HepG2 (cell line): ENCODE data around the gene CAPN6. TPM values are rescaled to one million over a fixed set of nuclear protein-coding genes. Genes with fewer than 3 reads are reported as not detected.

Experiments
- ATAC-seq: fragments of 200-7000 bp; cut with Tn5 transposase; 3 replicates; pipeline ENCODE4 v1.9.1; 2020; ENCODE audit warnings: mild to moderate bottlenecking, moderate library complexity
- BruUV-seq: library from RNA; stranded (reverse); fragments of 400-500 nt; replicated peaks from 2 replicates; lab custom pipeline; 2021; lab: Mats Ljungman, UMichigan
- CTCF ChIA-PET: fragments of 300-600 bp; formaldehyde crosslinking; extraction: SDS; loops from one replicate; lab custom pipeline; 2021; ENCODE audit warnings: low total read pairs, inconsistent platforms, low intra/inter-chr PET ratio; lab: Yijun Ruan, JAX
- POLR2A ChIA-PET: fragments of 350-600 bp; sonication (Branson Sonifier 250); formaldehyde crosslinking; loops from one replicate; lab custom pipeline; 2020; ENCODE audit warnings: antibody characterized with exemption, inconsistent platforms; lab: Yijun Ruan, JAX
- DNase-seq: peaks from one replicate; pipeline ENCODE4 v3.0.0-alpha.2; 2015; ENCODE audit warnings: low spot score
- FAIRE-seq: peaks from 3 replicates; lab custom pipeline; 2011; peaks lifted over from hg19 to GRCh38; lab: Jason Lieb, UNC
- H2AFZ ChIP-seq: one replicate; pipeline ENCODE4 v1.6.1; 2011; ENCODE audit warnings: low read length, inconsistent platforms
- H3K27ac ChIP-seq: fragments of 300-600 bp; 3 replicates; pipeline ENCODE4 v1.8.0; 2011; ENCODE audit warnings: mixed run types, mild to moderate bottlenecking, mixed read lengths, low read length, inconsistent platforms; ENCODE audit not compliant: insufficient read depth; ENCODE audit errors: extremely low read length
- H3K27me3 ChIP-seq, 2 experiments: fragments of 200-600 bp in 1 of 2; 2 replicates in 1 of 2; 3 replicates in 1 of 2; pipeline versions ENCODE4 v1.6.0 to v1.8.0; 2011; ENCODE audit warnings: low read length in 2 of 2, mild to moderate bottlenecking in 2 of 2, moderate library complexity in 2 of 2, inconsistent platforms in 1 of 2; ENCODE audit not compliant: insufficient read depth in 2 of 2, control insufficient read depth in 1 of 2
- H3K36me3 ChIP-seq, 2 experiments: fragments of 200-600 bp in 1 of 2; replicated peaks in 1 of 2; 2 replicates in 1 of 2; 3 replicates in 1 of 2; pipeline versions ENCODE4 v1.5.1 to v1.8.0; 2011; ENCODE audit warnings: low read length in 2 of 2, inconsistent platforms in 1 of 2; ENCODE audit not compliant: insufficient read depth in 2 of 2, control insufficient read depth in 1 of 2
- H3K4me1 ChIP-seq: 2 replicates; pipeline ENCODE4 v1.5.1; 2012; ENCODE audit warnings: low read length, inconsistent platforms; ENCODE audit not compliant: insufficient read depth
- H3K4me2 ChIP-seq: 2 replicates; pipeline ENCODE4 v1.6.0; 2011; ENCODE audit warnings: low read depth, low read length, inconsistent platforms
- H3K4me3 ChIP-seq, 3 experiments: fragments of 200-600 bp in 1 of 3; sonication (generic), shearing (Covaris generic) in 1 of 3; replicated peaks in 1 of 3; 2 replicates each; pipeline ENCODE4 v1.5.1; 2011 to 2016; ENCODE audit warnings: low read length in 3 of 3, inconsistent platforms in 2 of 3, low read depth in 2 of 3, mild to moderate bottlenecking in 2 of 3, control low read depth in 1 of 3, mixed read lengths in 1 of 3; ENCODE audit not compliant: insufficient read depth in 1 of 3
- H3K79me2 ChIP-seq: one replicate; pipeline ENCODE4 v1.6.1; 2011; ENCODE audit warnings: low read length, inconsistent platforms; ENCODE audit not compliant: insufficient read depth
- H3K9ac ChIP-seq: 2 replicates; pipeline ENCODE4 v1.6.0; 2011; ENCODE audit warnings: mild to moderate bottlenecking, low read depth, low read length, inconsistent platforms; ENCODE audit not compliant: insufficient read depth
- H3K9me3 ChIP-seq: 2 replicates; pipeline ENCODE4 v1.5.1; 2012; ENCODE audit warnings: mild to moderate bottlenecking, low read length
- H4K20me1 ChIP-seq: 2 replicates; pipeline ENCODE4 v1.6.0; 2011; ENCODE audit warnings: inconsistent platforms, mild to moderate bottlenecking, low read length, moderate library complexity; ENCODE audit not compliant: insufficient read depth
- ARNT2 ChIP-seq: sonication (generic); formaldehyde crosslinking; IDR thresholded peaks from 2 replicates; pipeline ENCODE4 v1.8.0; 2022; ENCODE audit warnings: mild to moderate bottlenecking, low read depth, missing genetic modification reagents, moderate library complexity
- ASH2L ChIP-seq: fragments of 300-600, 200-600 bp; sonication (generic); IDR thresholded peaks from 2 replicates; pipeline ENCODE4 v1.7.0; 2017; ENCODE audit warnings: low read depth, mild to moderate bottlenecking, moderate library complexity, mixed read lengths, low read length; ENCODE audit not compliant: insufficient read length
- BRCA1 ChIP-seq: sonication (generic); formaldehyde crosslinking; IDR thresholded peaks from 2 replicates; pipeline ENCODE4 v1.4.0; 2020; ENCODE audit warnings: missing genetic modification reagents
- ELF3 ChIP-seq: IDR thresholded peaks from 2 replicates; pipeline ENCODE4 v1.6.1; 2016; ENCODE audit warnings: missing genetic modification reagents, missing compliant biosample characterization
- HNF1A ChIP-seq, 2 experiments: sonication (generic) in 1 of 2; formaldehyde crosslinking in 1 of 2; IDR thresholded peaks; 2 replicates each; pipeline versions ENCODE4 v1.4.0 to v1.6.1; 2016 to 2020; ENCODE audit warnings: borderline replicate concordance in 1 of 2, low read depth in 1 of 2, mild to moderate bottlenecking in 1 of 2, missing genetic modification reagents in 1 of 2
- MAFK ChIP-seq, 2 experiments: IDR thresholded peaks in 1 of 2; conservative IDR thresholded peaks in 1 of 2; 2 replicates each; pipeline ENCODE4 v1.6.1; 2011; ENCODE audit warnings: improper control_type of control experiment in 2 of 2, low read length in 2 of 2
- MIXL1 ChIP-seq: IDR thresholded peaks from 2 replicates; pipeline ENCODE4 v1.6.1; 2016
- MXD1 ChIP-seq: sonication (generic); formaldehyde crosslinking; IDR thresholded peaks from 2 replicates; pipeline ENCODE4 v1.4.0; 2020; ENCODE audit warnings: mild to moderate bottlenecking, missing genetic modification reagents
- RFXANK ChIP-seq: IDR thresholded peaks from 2 replicates; pipeline ENCODE4 v1.6.1; 2016
- SP140L ChIP-seq: sonication (generic); formaldehyde crosslinking; IDR thresholded peaks from 2 replicates; pipeline ENCODE4 v1.4.0; 2020; ENCODE audit warnings: missing genetic modification reagents, borderline replicate concordance
- THAP8 ChIP-seq: sonication (generic); formaldehyde crosslinking; IDR thresholded peaks from 2 replicates; pipeline ENCODE4 v1.5.1; 2020; ENCODE audit warnings: missing genetic modification reagents, mild to moderate bottlenecking, borderline replicate concordance
- ZBTB39 ChIP-seq: sonication (generic); formaldehyde crosslinking; IDR thresholded peaks from 2 replicates; pipeline ENCODE4 v1.5.0; 2020; ENCODE audit warnings: missing genetic modification reagents
- ZC3H13 ChIP-seq: sonication (generic); formaldehyde crosslinking; IDR thresholded peaks from 2 replicates; pipeline ENCODE4 v1.8.1; 2023; ENCODE audit warnings: mild to moderate bottlenecking, missing genetic modification reagents, moderate library complexity
- ZNF234 ChIP-seq: sonication (generic); formaldehyde crosslinking; conservative IDR thresholded peaks from 2 replicates; pipeline ENCODE4 v1.5.1; 2020; ENCODE audit warnings: mild to moderate bottlenecking, missing genetic modification reagents
- ZNF282 ChIP-seq: fragments of 450-650 bp; IDR thresholded peaks from 2 replicates; pipeline ENCODE4 v1.6.1; 2018; ENCODE audit not compliant: partially characterized antibody
- ZNF34 ChIP-seq: sonication (generic); formaldehyde crosslinking; IDR thresholded peaks from 2 replicates; pipeline ENCODE4 v1.4.0; 2020; ENCODE audit warnings: mild to moderate bottlenecking, missing genetic modification reagents, borderline replicate concordance
- WGBS: methylation state at CpG from one replicate; pipeline ENCODE4 v1.1.6; 2017; ENCODE audit warnings: low lambda C conversion rate; 5-methylcytosine and 5-hydroxymethylcytosine counted together
- in situ Hi-C: cut with HindIII; loops from 2 replicates; pipeline ENCODE4 v1.10.0; 2017; ENCODE audit warnings: low pct_unique_long_range_greater_than_20kb; ENCODE audit not compliant: extremely low pct_ligation_motif_present
- intact Hi-C: fragments of 100-400 bp; cut with micrococcal nuclease; formaldehyde crosslinking; loops from one replicate; pipeline ENCODE4 v1.10.0; 2022; ENCODE audit not compliant: unreplicated experiment
- polyA plus RNA-seq, 8 experiments: library from polyadenylated mRNA; depleted of rRNA in 3 of 8; stranded (reverse) in 7 of 8; unstranded in 1 of 8; fragments of >200 nt; fragmentation: Illumina TruSeq in 4 of 8; extraction: Trizol in 4 of 8; gene quantifications; 2 replicates each; pipeline versions ENCODE4 v1.2.1 to v1.2.3, GENCODE V29; 2011 to 2016; ENCODE audit warnings: low read depth in 4 of 8, missing spikeins in 1 of 8, mixed read lengths in 1 of 8; ENCODE audit not compliant: insufficient read depth in 1 of 8
- total RNA-seq, 5 experiments: library from RNA; depleted of rRNA; stranded (reverse); fragments of >200 nt; fragmentation: Illumina TruSeq; extraction: Trizol; gene quantifications; 2 replicates each; pipeline ENCODE4 v1.2.3, GENCODE V29; 2016; ENCODE audit warnings: low read depth in 1 of 5

Gene CAPN6
- total and polyA plus RNA-seq, 2 of the 13 experiments (the other 11 are each of a cell fraction or from before 2014, with no cell fraction given) = not detected

GRCh38 chrX:111262086-111262485 lies 8.2 kb downstream of the CAPN6 start:
- ATAC-seq (no peak), FAIRE-seq (no peak), DNase-seq (no peak)
- 24% methylated on average over 3 of the region's 3 CpGs for WGBS
- Histone ChIP-seq H2AFZ (no peak overlapping the region), H3K79me2 (no peaks in the 10 kb centered on the region), H3K27ac (no peak overlapping the region), H3K4me3 (no peak overlapping the region), H3K36me3 (no peaks in the 10 kb centered on the region), H3K9ac (no peak overlapping the region), H4K20me1 (no peaks in the 10 kb centered on the region), H3K9me3 (no peaks in the 10 kb centered on the region), H3K4me2 (no peak overlapping the region), H3K4me1 (no peaks in the 10 kb centered on the region), H3K27me3 (no peaks in the 10 kb centered on the region)
- CTCF ChIA-PET = no interaction called here
- no peak for TF ChIP-seq HNF1A (IDR thresholded peaks at IDR 0.05; ENCODE audit: low read depth)
- no peak for TF ChIP-seq HNF1A (CRISPR knock-in tag; IDR thresholded peaks at IDR 0.05; ENCODE audit: borderline replicate concordance)
- TF ChIP-seq THAP8 (CRISPR knock-in tag) = no peak
- TF ChIP-seq ZNF282 = no peak
- no peak for TF ChIP-seq MIXL1 (CRISPR knock-in tag)
- TF ChIP-seq MAFK (conservative IDR thresholded peaks at IDR 0.05 in 1 of 2, IDR thresholded peaks at IDR 0.05 in 1 of 2; ENCODE audit: low read length in 2 of 2) = no peak
- TF ChIP-seq ASH2L = no peak
- no peak for TF ChIP-seq BRCA1 (CRISPR knock-in tag)
- no peak for TF ChIP-seq ZNF234 (CRISPR knock-in tag)
- TF ChIP-seq ZC3H13 (CRISPR knock-in tag) = no peak
- TF ChIP-seq ZBTB39 (CRISPR knock-in tag) = no peak
- no peak for TF ChIP-seq MXD1 (CRISPR knock-in tag)
- TF ChIP-seq RFXANK (CRISPR knock-in tag) = no peak
- no peak for TF ChIP-seq ZNF34 (CRISPR knock-in tag)
- TF ChIP-seq ELF3 (CRISPR knock-in tag) = no peak
- no peak for TF ChIP-seq SP140L (CRISPR knock-in tag)
- TF ChIP-seq ARNT2 (CRISPR knock-in tag) = no peak
- intact Hi-C loops = no loop called here
- POLR2A ChIA-PET = no interaction called here
- in situ Hi-C loops = no loop called here
- no TSS peak for BruUV-seq
